ENCODE data around the gene BBS4. TPM values are rescaled to one million over a fixed set of nuclear protein-coding genes. Genes with fewer than 3 reads are reported as not detected.
"Not testable (repeated sequence)": the region's sequence is repeated elsewhere in the genome, so short reads cannot be mapped to it uniquely, and the experiment has no call there.

The BBS4 gene
- total RNA-seq, 1 experiment from 2014 or later = 22.4 TPM

DNA sequence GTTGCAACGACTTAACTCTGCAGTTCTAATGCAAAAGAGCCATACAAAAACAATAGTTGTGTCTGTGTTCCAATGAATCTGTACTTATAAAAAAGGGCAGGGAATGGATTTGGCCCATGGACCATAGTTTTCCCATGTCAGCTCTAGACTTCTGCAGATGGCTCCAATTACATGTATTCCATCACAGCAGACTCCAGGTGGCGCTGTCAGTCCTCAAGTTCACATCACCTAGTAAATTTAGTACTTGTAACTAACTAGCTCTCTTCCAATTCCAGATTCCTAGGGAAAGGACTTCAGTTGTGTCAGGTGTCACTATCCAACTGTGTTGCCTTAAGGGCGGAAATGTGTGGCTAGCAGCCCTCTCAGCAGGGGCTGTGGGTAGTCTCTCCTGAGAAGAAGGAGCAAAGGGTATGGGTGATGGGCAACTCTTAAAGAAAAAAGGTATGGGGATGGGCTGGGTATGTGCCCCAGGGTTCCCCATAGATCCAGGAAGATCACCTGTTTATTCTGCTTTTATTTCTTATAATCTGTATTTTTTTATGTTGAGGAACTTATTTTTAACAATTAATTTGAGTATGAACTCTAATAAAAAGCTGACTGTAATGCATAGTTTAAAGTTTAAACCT lies 36.2 kb downstream of the BBS4 start:
- POLR2A ChIA-PET = no interaction called here
- H3K4me3 ChIP-seq (ENCODE audit: low read depth, low read length) = no peak overlapping the region
- BruUV-seq (replicated peaks) = no TSS peak
- H3K36me3 ChIP-seq (ENCODE audit: control insufficient read depth, insufficient read depth, low read length) = no peaks in the 10 kb centered on the region
- TF ChIP-seq, protein P1, sequence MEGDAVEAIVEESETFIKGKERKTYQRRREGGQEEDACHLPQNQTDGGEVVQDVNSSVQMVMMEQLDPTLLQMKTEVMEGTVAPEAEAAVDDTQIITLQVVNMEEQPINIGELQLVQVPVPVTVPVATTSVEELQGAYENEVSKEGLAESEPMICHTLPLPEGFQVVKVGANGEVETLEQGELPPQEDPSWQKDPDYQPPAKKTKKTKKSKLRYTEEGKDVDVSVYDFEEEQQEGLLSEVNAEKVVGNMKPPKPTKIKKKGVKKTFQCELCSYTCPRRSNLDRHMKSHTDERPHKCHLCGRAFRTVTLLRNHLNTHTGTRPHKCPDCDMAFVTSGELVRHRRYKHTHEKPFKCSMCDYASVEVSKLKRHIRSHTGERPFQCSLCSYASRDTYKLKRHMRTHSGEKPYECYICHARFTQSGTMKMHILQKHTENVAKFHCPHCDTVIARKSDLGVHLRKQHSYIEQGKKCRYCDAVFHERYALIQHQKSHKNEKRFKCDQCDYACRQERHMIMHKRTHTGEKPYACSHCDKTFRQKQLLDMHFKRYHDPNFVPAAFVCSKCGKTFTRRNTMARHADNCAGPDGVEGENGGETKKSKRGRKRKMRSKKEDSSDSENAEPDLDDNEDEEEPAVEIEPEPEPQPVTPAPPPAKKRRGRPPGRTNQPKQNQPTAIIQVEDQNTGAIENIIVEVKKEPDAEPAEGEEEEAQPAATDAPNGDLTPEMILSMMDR (IDR thresholded peaks at IDR 0.05; ENCODE audit: insufficient read depth in 1 of 2, low read depth in 1 of 2, low read length in 1 of 2, severe bottlenecking in 1 of 2, unreplicated experiment in 1 of 2) = peak; percentile 74 to 80
- Mint-ChIP-seq H3K27me3 (ENCODE audit: insufficient read depth, unreplicated experiment) (no peaks in the 10 kb centered on the region), H3K27ac (ENCODE audit: unreplicated experiment) (no peak overlapping the region), H3K4me1 (ENCODE audit: low read depth, unreplicated experiment) (peaks cover 8% of the 10 kb centered on the region), H3K9me3 (ENCODE audit: unreplicated experiment) (no peaks in the 10 kb centered on the region), H3K36me3 (ENCODE audit: insufficient read depth, unreplicated experiment) (peaks cover 5% of the 10 kb centered on the region), H3K4me3 (ENCODE audit: unreplicated experiment) (no peak overlapping the region)
- intact Hi-C loops (cut with micrococcal nuclease; ENCODE audit: unreplicated experiment) = loop anchor here (1.0 to 5.0 kb wide), 2 partner anchors 60 to 359 kb away; partner anchors contain the start of gene ADPGK
- DNase-seq = peak; percentile 66 to 70
- no peaks in the 10 kb centered on the region for H3K9me3 ChIP-seq
- CTCF ChIA-PET = interaction anchor here (0.5 to 1.6 kb wide), 18 partner anchors 8 to 543 kb away, joined by 3 to 16 read pairs (median 4); partner anchors contain the start of genes BBS4 and HIGD2B
- peaks cover 7% of the 10 kb centered on the region; the same call in 1 of the 2 replicates for H3K4me1 ChIP-seq
- H3K27me3 ChIP-seq (replicated peaks; ENCODE audit: control insufficient read depth, insufficient read depth, low read length) = no peaks in the 10 kb centered on the region

DNA sequence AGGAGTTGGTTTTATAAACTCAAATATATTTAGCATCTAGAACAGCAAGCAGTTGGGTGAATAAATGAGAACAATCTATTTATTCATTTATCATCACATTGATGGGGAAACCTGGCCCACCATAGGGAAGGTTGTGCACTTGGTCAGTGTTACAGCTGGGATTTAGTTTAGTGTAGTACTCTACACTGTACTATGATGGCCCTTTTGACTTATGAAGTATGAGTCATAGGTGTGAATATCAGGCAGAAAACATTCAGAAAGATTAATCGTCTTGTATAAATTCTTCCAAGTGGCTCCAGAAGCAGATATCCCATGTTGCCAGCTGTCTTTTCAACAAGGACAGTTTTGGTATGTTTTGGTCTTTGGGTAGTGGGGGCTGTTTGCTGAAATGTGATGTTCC lies 38.0 kb downstream of the BBS4 start:
- no peaks in the 10 kb centered on the region for H3K9me3 Mint-ChIP-seq (ENCODE audit: unreplicated experiment)
- Histone ChIP-seq H3K27me3 (replicated peaks; ENCODE audit: control insufficient read depth, insufficient read depth, low read length) (no peaks in the 10 kb centered on the region), H3K9me3 (no peaks in the 10 kb centered on the region), H3K4me1 (peaks cover 13% of the 10 kb centered on the region; the same call in 1 of the 2 replicates), H3K4me3 (ENCODE audit: low read depth, low read length) (no peak overlapping the region), H3K36me3 (ENCODE audit: control insufficient read depth, insufficient read depth, low read length) (no peaks in the 10 kb centered on the region; the same call in 1 of the 2 replicates)
- no peaks in the 10 kb centered on the region for H3K27me3 Mint-ChIP-seq (ENCODE audit: insufficient read depth, unreplicated experiment)
- CTCF ChIA-PET = no interaction called here
- BruUV-seq (replicated peaks) = no TSS peak
- no peaks in the 10 kb centered on the region for H3K36me3 Mint-ChIP-seq (ENCODE audit: insufficient read depth, unreplicated experiment)
- POLR2A ChIA-PET = no interaction called here
- intact Hi-C loops (cut with micrococcal nuclease; ENCODE audit: unreplicated experiment) = loop anchor here (5.0 kb wide), 1 partner anchor 58 kb away; the partner anchor contains the start of gene ADPGK
- no peak overlapping the region for H3K27ac Mint-ChIP-seq (ENCODE audit: unreplicated experiment)
- TF ChIP-seq, protein P1 (IDR thresholded peaks at IDR 0.05; ENCODE audit: insufficient read depth in 1 of 2, low read depth in 1 of 2, low read length in 1 of 2, severe bottlenecking in 1 of 2, unreplicated experiment in 1 of 2) = no peak
- DNase-seq = no peak
- H3K4me1 Mint-ChIP-seq (ENCODE audit: low read depth, unreplicated experiment) = peaks cover 12% of the 10 kb centered on the region
- no peak overlapping the region for H3K4me3 Mint-ChIP-seq (ENCODE audit: unreplicated experiment)

DNA sequence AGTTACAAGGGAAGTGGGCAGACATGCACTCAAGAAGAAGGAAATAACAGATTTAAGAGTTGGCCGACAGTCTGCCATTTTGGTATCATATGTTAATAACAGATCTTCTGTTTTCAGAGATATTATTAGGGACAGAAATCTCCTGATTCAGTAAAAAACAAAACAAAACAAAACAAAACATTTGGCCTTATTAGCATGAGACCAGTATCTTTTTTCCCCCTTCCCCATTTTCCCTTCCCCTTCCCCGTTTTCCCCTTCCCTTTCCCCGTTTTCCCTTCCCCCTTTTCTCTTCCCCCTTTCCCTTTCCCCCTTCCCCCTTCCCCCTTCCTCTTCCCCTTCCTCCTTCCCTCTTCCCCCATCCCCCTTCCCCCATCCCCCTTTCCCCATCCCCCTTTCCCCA lies 39.4 kb downstream of the BBS4 start:
- ChIA-PET POLR2A (no interaction called here), CTCF (no interaction called here)
- intact Hi-C loops (cut with micrococcal nuclease; ENCODE audit: unreplicated experiment) = no loop called here
- H3K27me3 Mint-ChIP-seq (ENCODE audit: insufficient read depth, unreplicated experiment) = no peaks in the 10 kb centered on the region
- no peak for DNase-seq
- no peaks in the 10 kb centered on the region; the same call in 1 of the 2 replicates for H3K36me3 ChIP-seq (ENCODE audit: control insufficient read depth, insufficient read depth, low read length)
- no peaks in the 10 kb centered on the region for H3K36me3 Mint-ChIP-seq (ENCODE audit: insufficient read depth, unreplicated experiment)
- no peaks in the 10 kb centered on the region for H3K9me3 ChIP-seq
- no peaks in the 10 kb centered on the region for H3K9me3 Mint-ChIP-seq (ENCODE audit: unreplicated experiment)
- TF ChIP-seq, protein P1 (IDR thresholded peaks at IDR 0.05; ENCODE audit: insufficient read depth in 1 of 2, low read depth in 1 of 2, low read length in 1 of 2, severe bottlenecking in 1 of 2, unreplicated experiment in 1 of 2) = no peak
- peaks cover 13% of the 10 kb centered on the region; the same call in 1 of the 2 replicates for H3K4me1 ChIP-seq
- no peak overlapping the region for H3K27ac Mint-ChIP-seq (ENCODE audit: unreplicated experiment)
- peaks cover 12% of the 10 kb centered on the region for H3K4me1 Mint-ChIP-seq (ENCODE audit: low read depth, unreplicated experiment)
- no peak overlapping the region for H3K4me3 Mint-ChIP-seq (ENCODE audit: unreplicated experiment)
- H3K4me3 ChIP-seq (ENCODE audit: low read depth, low read length) = no peak overlapping the region
- no TSS peak for BruUV-seq (replicated peaks)
- H3K27me3 ChIP-seq (replicated peaks; ENCODE audit: control insufficient read depth, insufficient read depth, low read length) = no peaks in the 10 kb centered on the region

DNA sequence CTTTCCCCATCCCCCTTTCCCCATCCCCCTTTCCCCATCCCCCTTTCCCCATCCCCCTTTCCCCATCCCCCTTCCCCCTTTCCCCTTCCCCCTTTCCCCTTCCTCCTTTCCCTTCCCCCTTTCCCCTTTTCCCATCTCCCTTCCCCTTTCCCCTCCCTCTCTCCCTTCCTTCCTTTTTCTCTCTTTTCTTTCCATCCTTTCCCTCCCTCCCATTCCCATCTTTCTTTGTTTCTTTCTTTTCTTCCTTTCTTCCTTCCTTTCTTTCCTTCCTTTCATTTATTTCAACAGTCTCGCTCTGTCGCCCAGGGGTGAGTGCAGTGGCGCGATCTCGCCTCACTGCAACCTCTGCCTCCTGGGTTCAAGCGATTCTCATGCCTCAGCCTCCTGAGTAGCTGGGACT lies 39.8 kb downstream of the BBS4 start:
- H3K4me3 ChIP-seq (ENCODE audit: low read depth, low read length); H3K27ac Mint-ChIP-seq (ENCODE audit: unreplicated experiment); intact Hi-C loops (cut with micrococcal nuclease; ENCODE audit: unreplicated experiment); BruUV-seq (replicated peaks); H3K36me3 ChIP-seq (ENCODE audit: control insufficient read depth, insufficient read depth, low read length); H3K9me3 Mint-ChIP-seq (ENCODE audit: unreplicated experiment); DNase-seq; H3K4me3 Mint-ChIP-seq (ENCODE audit: unreplicated experiment); H3K27me3 Mint-ChIP-seq (ENCODE audit: insufficient read depth, unreplicated experiment); H3K36me3 Mint-ChIP-seq (ENCODE audit: insufficient read depth, unreplicated experiment); H3K27me3 ChIP-seq (replicated peaks; ENCODE audit: control insufficient read depth, insufficient read depth, low read length); H3K9me3 ChIP-seq; CTCF ChIA-PET; POLR2A ChIA-PET: not testable (repeated sequence)
- peaks cover 13% of the 10 kb centered on the region; the same call in 1 of the 2 replicates for H3K4me1 ChIP-seq
- H3K4me1 Mint-ChIP-seq (ENCODE audit: low read depth, unreplicated experiment) = peaks cover 12% of the 10 kb centered on the region

All from Caco-2 (cell line).